ENCODE data around the gene RNF224.

Gene RNF224

GRCh38 chr9:137247135-137247915, 20.0 kb downstream of the RNF224 start:
- WGBS: 76% methylated on average over 19 of the region's 20 CpGs

GRCh38 chr9:137247916-137248175, 20.5 kb downstream of the RNF224 start:
- no peak overlapping the region for H4K8ac ChIP-seq (ENCODE audit: low read length)
- no peak for DNase-seq
- peaks cover 12 to 14% of the 10 kb centered on the region in 2 experiments for H3K36me3 ChIP-seq (ENCODE audit: control insufficient read depth in 1 of 2, insufficient read depth in 2 of 2, low read depth in 1 of 2, low read length in 2 of 2)
- H3K4me3 ChIP-seq (ENCODE audit: insufficient read depth in 1 of 2, low read depth in 1 of 2, low read length in 2 of 2): no peak overlapping the region
- H3K4ac ChIP-seq (ENCODE audit: low read depth in 1 of 2, low read length in 2 of 2): no peak overlapping the region
- no peak overlapping the region for H4K91ac ChIP-seq (ENCODE audit: low read length)
- no peaks in the 10 kb centered on the region for H3K79me1 ChIP-seq (replicated peaks; ENCODE audit: low read length, poor library complexity, severe bottlenecking)
- no peaks in the 10 kb centered on the region for H3K9me3 ChIP-seq (ENCODE audit: control insufficient read depth, low read length)
- H3K4me2 ChIP-seq (ENCODE audit: low read length, poor library complexity, severe bottlenecking): no peak overlapping the region
- H3K4me1 ChIP-seq (ENCODE audit: control insufficient read depth, insufficient read depth, low read depth, low read length): peaks cover 40% of the 10 kb centered on the region
- no peak overlapping the region for H3K23ac ChIP-seq (ENCODE audit: low read length in 2 of 2)
- H3K14ac ChIP-seq (ENCODE audit: low read length in 2 of 2): no peak overlapping the region
- no peak overlapping the region for H2AK5ac ChIP-seq (ENCODE audit: low read length, severe bottlenecking)
- no peak overlapping the region for H2BK15ac ChIP-seq (ENCODE audit: low read depth, poor library complexity, severe bottlenecking)
- no peak overlapping the region for H2BK5ac ChIP-seq (ENCODE audit: low read depth, low read length, poor library complexity, severe bottlenecking)
- H2BK12ac ChIP-seq (ENCODE audit: low read length in 2 of 2): no peak overlapping the region
- 85% methylated on average over 5 of the region's 6 CpGs for WGBS
- no peak overlapping the region for H3K9ac ChIP-seq (ENCODE audit: low read length)
- no peak overlapping the region for H2AFZ ChIP-seq (ENCODE audit: low read depth, low read length)
- no peak overlapping the region for H2BK120ac ChIP-seq (ENCODE audit: low read depth, low read length)
- no peak overlapping the region for H3K27ac ChIP-seq (ENCODE audit: low read length, poor library complexity, severe bottlenecking)
- no peak overlapping the region for H3K18ac ChIP-seq (ENCODE audit: low read depth in 1 of 2, low read length in 2 of 2)
- peaks cover 0 to 17% of the 10 kb centered on the region in 2 experiments for H3K27me3 ChIP-seq (ENCODE audit: control insufficient read depth in 1 of 2, insufficient read depth in 1 of 2, low read length in 2 of 2)

More at GRCh38 chr9:137247135-137247915, 20.0 kb downstream of the RNF224 start:
- Histone ChIP-seq H2BK5ac (ENCODE audit: low read depth, low read length, poor library complexity, severe bottlenecking) (no peak overlapping the region), H4K91ac (ENCODE audit: low read length) (no peak overlapping the region), H3K4me3 (ENCODE audit: insufficient read depth in 1 of 2, low read depth in 1 of 2, low read length in 2 of 2) (no peak overlapping the region), H3K9me3 (ENCODE audit: control insufficient read depth, low read length) (no peaks in the 10 kb centered on the region), H2AFZ (ENCODE audit: low read depth, low read length) (no peak overlapping the region), H3K18ac (ENCODE audit: low read depth in 1 of 2, low read length in 2 of 2) (no peak overlapping the region), H3K36me3 (ENCODE audit: control insufficient read depth in 1 of 2, insufficient read depth in 2 of 2, low read depth in 1 of 2, low read length in 2 of 2) (peaks cover 17 to 20% of the 10 kb centered on the region in 2 experiments), H4K8ac (ENCODE audit: low read length) (no peak overlapping the region), H3K4ac (ENCODE audit: low read depth in 1 of 2, low read length in 2 of 2) (no peak overlapping the region), H3K27ac (ENCODE audit: low read length, poor library complexity, severe bottlenecking) (no peak overlapping the region), H3K4me1 (ENCODE audit: control insufficient read depth, insufficient read depth, low read depth, low read length) (peaks cover 45% of the 10 kb centered on the region), H3K79me1 (replicated peaks; ENCODE audit: low read length, poor library complexity, severe bottlenecking) (no peaks in the 10 kb centered on the region), H3K27me3 (ENCODE audit: control insufficient read depth in 1 of 2, insufficient read depth in 1 of 2, low read length in 2 of 2) (peaks cover 0 to 17% of the 10 kb centered on the region in 2 experiments), H2AK5ac (ENCODE audit: low read length, severe bottlenecking) (no peak overlapping the region), H3K9ac (ENCODE audit: low read length) (no peak overlapping the region), H3K14ac (ENCODE audit: low read length in 2 of 2) (no peak overlapping the region), H2BK12ac (ENCODE audit: low read length in 2 of 2) (peak overlapping the region in 1 of 2 experiments; percentile 31), H2BK15ac (ENCODE audit: low read depth, poor library complexity, severe bottlenecking) (no peak overlapping the region), H3K4me2 (ENCODE audit: low read length, poor library complexity, severe bottlenecking) (no peak overlapping the region), H2BK120ac (ENCODE audit: low read depth, low read length) (no peak overlapping the region), H3K23ac (ENCODE audit: low read length in 2 of 2) (no peak overlapping the region)
- DNase-seq: no peak

- H2BK5ac ChIP-seq (ENCODE audit: low read depth, low read length, poor library complexity, severe bottlenecking): no peak overlapping the region
- H3K4me3 ChIP-seq (ENCODE audit: insufficient read depth in 1 of 2, low read depth in 1 of 2, low read length in 2 of 2): no peak overlapping the region
- no peak overlapping the region for H4K91ac ChIP-seq (ENCODE audit: low read length)
- peaks cover 2% of the 10 kb centered on the region for H3K79me1 ChIP-seq (replicated peaks; ENCODE audit: low read length, poor library complexity, severe bottlenecking)
- whole genome bisulfite sequencing: 73% methylated on average over 17 of the region's 18 CpGs
- H3K27ac ChIP-seq (ENCODE audit: low read length, poor library complexity, severe bottlenecking): no peak overlapping the region
- no peak overlapping the region for H2BK12ac ChIP-seq (ENCODE audit: low read length in 2 of 2)
- H2AK5ac ChIP-seq (ENCODE audit: low read length, severe bottlenecking): no peak overlapping the region
- no peak for DNase-seq
- no peak overlapping the region for H2AFZ ChIP-seq (ENCODE audit: low read depth, low read length)
- H2BK120ac ChIP-seq (ENCODE audit: low read depth, low read length): no peak overlapping the region
- H3K18ac ChIP-seq (ENCODE audit: low read depth in 1 of 2, low read length in 2 of 2): no peak overlapping the region
- H4K8ac ChIP-seq (ENCODE audit: low read length): no peak overlapping the region
- peaks cover 0 to 13% of the 10 kb centered on the region in 2 experiments for H3K27me3 ChIP-seq (ENCODE audit: control insufficient read depth in 1 of 2, insufficient read depth in 1 of 2, low read length in 2 of 2)
- H3K36me3 ChIP-seq (ENCODE audit: control insufficient read depth in 1 of 2, insufficient read depth in 2 of 2, low read depth in 1 of 2, low read length in 2 of 2): peaks cover 0 to under 1% of the 10 kb centered on the region in 2 experiments
- H3K4ac ChIP-seq (ENCODE audit: low read depth in 1 of 2, low read length in 2 of 2): no peak overlapping the region
- H3K4me2 ChIP-seq (ENCODE audit: low read length, poor library complexity, severe bottlenecking): no peak overlapping the region
- H3K14ac ChIP-seq (ENCODE audit: low read length in 2 of 2): no peak overlapping the region
- H3K9ac ChIP-seq (ENCODE audit: low read length): no peak overlapping the region
- H3K23ac ChIP-seq (ENCODE audit: low read length in 2 of 2): no peak overlapping the region
- H2BK15ac ChIP-seq (ENCODE audit: low read depth, poor library complexity, severe bottlenecking): no peak overlapping the region
- H3K4me1 ChIP-seq (ENCODE audit: control insufficient read depth, insufficient read depth, low read depth, low read length): peaks cover 28% of the 10 kb centered on the region
- H3K9me3 ChIP-seq (ENCODE audit: control insufficient read depth, low read length): no peaks in the 10 kb centered on the region
These were observed 23.3 kb downstream of the RNF224 start for GRCh38 chr9:137250329-137251193.

GRCh38 chr9:137251194-137251461, 23.8 kb downstream of the RNF224 start, which contains the start of gene STPG3:
TSS of gene STPG3 (plus strand) at chr9:137251286. CDS start at chr9:137251287, 1 bp downstream.
- no peaks in the 10 kb centered on the region for H3K9me3 ChIP-seq (ENCODE audit: control insufficient read depth, low read length)
- H2BK120ac ChIP-seq (ENCODE audit: low read depth, low read length): no peak within 1 kb of the TSS
- no peak within 1 kb of the TSS for H3K23ac ChIP-seq (ENCODE audit: low read length in 2 of 2)
- H2AK5ac ChIP-seq (ENCODE audit: low read length, severe bottlenecking): no peak within 1 kb of the TSS
- H4K91ac ChIP-seq (ENCODE audit: low read length): no peak within 1 kb of the TSS
- peaks cover 0 to 6% of the 10 kb centered on the region in 2 experiments for H3K36me3 ChIP-seq (ENCODE audit: control insufficient read depth in 1 of 2, insufficient read depth in 2 of 2, low read depth in 1 of 2, low read length in 2 of 2)
- H3K9ac ChIP-seq (ENCODE audit: low read length): no peak within 1 kb of the TSS
- H3K4me2 ChIP-seq (ENCODE audit: low read length, poor library complexity, severe bottlenecking): no peak within 1 kb of the TSS
- peaks cover 0 to 7% of the 10 kb centered on the region in 2 experiments for H3K27me3 ChIP-seq (ENCODE audit: control insufficient read depth in 1 of 2, insufficient read depth in 1 of 2, low read length in 2 of 2)
- WGBS: 75% methylated on average over 4 of the region's 4 CpGs
- H3K4me1 ChIP-seq (ENCODE audit: control insufficient read depth, insufficient read depth, low read depth, low read length): peaks cover 31% of the 10 kb centered on the region
- no peak within 1 kb of the TSS for H3K14ac ChIP-seq (ENCODE audit: low read length in 2 of 2)
- H3K27ac ChIP-seq (ENCODE audit: low read length, poor library complexity, severe bottlenecking): no peak within 1 kb of the TSS
- no peak within 1 kb of the TSS for H4K8ac ChIP-seq (ENCODE audit: low read length)
- H3K79me1 ChIP-seq (replicated peaks; ENCODE audit: low read length, poor library complexity, severe bottlenecking): peaks cover 2% of the 10 kb centered on the region
- no peak within 1 kb of the TSS for H3K18ac ChIP-seq (ENCODE audit: low read depth in 1 of 2, low read length in 2 of 2)
- peak within 1 kb of the TSS in 1 of 2 experiments; percentile 7 for H3K4me3 ChIP-seq (ENCODE audit: insufficient read depth in 1 of 2, low read depth in 1 of 2, low read length in 2 of 2)
- H2AFZ ChIP-seq (ENCODE audit: low read depth, low read length): no peak within 1 kb of the TSS
- no peak for DNase-seq
- peak within 1 kb of the TSS in 1 of 2 experiments; percentile 11 for H2BK12ac ChIP-seq (ENCODE audit: low read length in 2 of 2)
- no peak within 1 kb of the TSS for H3K4ac ChIP-seq (ENCODE audit: low read depth in 1 of 2, low read length in 2 of 2)
- H2BK15ac ChIP-seq (ENCODE audit: low read depth, poor library complexity, severe bottlenecking): peak within 1 kb of the TSS; percentile 33
- H2BK5ac ChIP-seq (ENCODE audit: low read depth, low read length, poor library complexity, severe bottlenecking): no peak within 1 kb of the TSS
